HuH-7 (cell line): ENCODE results near the gene NECTIN4.
"Not testable (repeated sequence)": the region's sequence is repeated elsewhere in the genome, so short reads cannot be mapped to it uniquely, and the experiment has no call there.

Source experiments
- DNase-seq: peaks from one replicate; pipeline ENCODE4 v3.0.0; 2011; ENCODE audit warnings: low spot score

NECTIN4 gene

DNA sequence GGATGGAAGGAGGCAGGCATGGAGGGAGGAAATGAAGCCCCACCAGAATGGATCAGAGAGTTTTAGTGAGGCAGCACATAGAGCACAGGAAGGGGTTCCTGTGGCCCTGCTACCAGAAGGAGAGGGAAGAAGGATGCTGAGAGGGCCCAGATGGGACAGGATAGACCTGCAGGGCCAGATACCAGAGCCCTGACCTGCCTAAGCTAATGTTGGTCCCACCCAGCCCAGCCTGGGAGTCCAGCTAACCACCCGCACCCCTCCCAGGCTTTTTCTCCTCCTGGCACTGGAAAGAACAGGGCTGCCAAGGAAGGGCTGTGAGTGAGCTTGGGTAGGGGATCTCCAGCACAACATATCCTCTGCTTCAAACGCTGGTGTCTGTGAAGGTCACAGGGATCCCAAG is 6.9 kb downstream of the NECTIN4 start:
- DNase-seq: no peak

DNA sequence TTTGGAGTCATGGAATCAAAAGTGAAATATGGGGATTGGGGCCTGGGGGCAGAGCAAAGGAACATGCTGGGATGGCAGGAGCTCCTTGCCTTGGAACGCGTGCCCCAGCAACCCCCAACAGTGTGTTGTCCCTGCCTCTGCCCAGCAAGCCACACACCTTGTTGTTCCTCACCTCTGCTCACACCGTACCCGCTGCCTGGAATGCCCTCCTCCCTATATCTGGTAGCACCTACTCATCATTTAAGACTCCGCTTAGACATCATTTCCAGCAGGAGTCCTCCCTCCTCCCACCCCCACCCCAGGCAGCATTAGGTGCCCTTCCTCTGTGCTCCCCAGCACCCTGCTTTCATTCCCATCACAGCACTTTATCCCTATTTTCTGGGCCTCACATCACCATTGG is 7.8 kb downstream of the NECTIN4 start:
- DNase-seq: no peak

DNA sequence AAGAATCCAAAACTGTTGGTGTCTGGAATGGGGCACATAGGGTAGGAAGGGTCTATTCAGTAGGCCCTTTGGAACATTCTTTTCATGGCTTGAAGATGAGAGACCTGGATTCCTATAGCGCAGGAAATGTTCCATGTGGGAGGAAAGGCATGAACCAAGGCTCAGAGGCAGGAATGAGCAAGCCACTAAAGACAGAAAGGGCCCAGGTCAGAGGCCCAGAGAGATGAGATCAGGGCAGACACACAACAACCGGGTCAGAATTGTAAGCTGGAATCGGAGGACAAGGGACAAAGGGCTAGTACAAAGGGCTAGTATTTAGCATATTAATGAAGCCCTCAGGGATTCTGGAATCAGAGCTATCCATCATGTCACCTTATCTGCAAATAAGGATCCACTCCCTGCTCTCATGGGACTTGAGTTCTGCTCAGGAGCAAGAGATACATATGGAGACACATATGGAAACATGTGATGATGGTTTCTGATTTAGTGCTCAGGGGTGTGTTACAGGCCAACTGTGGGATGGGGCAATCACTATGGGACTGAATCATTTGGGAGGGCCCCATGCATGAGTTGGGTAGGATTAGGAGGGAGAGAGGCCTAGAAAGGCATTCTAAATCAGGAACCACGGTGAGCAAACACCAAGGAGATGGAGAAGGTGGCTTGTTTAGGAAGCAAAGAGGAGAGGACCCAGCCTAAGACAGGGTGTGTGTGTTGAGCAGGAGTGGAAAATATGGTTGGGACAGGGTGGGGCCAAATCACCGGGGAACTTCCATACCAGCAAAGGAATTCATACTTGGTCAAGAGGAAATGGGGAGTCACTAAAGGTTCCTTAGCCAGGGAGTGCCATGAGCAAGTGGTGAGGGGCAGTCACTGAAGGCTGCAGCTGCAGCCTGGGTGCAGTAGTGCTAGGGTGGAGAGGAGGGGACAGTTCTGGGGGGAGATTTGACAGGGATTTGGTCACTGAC is 8.6 kb downstream of the NECTIN4 start:
- DNase-seq: no peak

DNA sequence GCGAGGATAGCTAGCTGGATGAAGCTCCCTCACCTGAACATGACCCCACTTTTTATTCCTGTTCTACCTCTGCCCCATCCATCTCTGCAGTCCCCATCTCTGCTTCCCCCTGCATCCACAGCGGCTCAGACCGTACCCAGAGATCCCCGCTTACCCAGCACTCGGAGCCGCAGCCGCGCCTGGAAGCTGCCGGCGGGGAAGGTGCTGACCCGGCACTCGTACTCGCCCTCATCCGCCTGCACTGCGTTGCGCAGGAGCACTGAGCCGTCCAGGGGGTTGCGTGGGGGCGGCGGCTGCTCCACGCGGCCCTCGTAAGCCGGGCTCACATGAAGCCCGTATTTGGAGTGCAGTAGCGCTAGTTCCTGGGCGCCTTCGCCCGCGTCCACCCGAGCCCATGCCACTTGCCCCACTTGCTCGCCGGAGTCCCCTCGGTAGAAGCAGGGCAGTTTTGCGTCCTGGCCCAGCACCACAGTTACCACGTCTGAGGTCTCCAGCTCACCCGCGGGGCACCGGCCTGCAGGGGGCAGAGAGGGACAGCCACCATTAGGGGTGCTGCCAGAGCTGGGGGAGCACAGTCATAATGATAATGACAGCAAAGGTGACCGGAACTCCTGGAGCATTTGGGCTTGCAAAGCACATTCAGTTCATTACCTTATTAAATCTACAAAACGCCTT is 9.8 kb downstream of the NECTIN4 start:
- DNase-seq: no peak

DNA sequence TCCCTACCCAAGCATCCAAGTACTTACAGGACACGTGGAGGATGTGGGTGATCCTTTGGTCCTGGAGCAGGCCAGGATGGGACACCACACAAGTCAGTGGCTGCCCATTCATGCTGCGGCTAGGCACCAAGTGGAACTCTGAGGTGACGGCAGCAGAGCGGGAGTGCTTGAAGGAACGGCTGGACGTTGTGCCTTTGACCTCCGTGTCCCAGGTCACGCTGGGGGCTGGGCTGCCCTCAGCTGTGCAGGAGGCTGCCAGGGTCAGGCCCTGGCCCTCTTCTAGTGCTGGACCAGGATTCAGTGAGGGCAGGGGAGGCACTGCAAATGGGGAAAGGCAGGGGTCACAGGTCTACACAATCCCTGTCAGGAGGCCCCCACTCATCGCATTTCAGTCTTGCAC is 11.9 kb downstream of the NECTIN4 start:
- no peak for DNase-seq

DNA sequence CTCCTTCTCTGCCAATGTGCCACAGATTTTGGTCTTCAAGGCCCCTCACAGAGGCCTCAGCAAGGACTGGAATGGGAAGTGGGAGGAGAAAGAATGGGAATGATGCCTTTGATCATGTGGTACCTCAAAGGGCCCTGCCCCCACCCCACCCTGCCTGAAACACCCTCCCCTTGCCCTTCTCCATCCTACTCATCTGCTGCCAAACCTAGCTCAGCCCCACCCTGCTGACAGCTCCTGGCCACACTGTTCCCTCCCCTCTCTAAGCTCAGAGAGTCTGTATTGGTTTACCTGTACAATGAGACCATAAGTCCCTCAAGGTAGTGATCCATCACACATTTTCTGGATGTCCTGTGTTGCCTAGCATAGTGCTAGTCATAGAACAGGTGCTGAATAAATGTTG is 12.9 kb downstream of the NECTIN4 start:
- DNase-seq: no peak

DNA sequence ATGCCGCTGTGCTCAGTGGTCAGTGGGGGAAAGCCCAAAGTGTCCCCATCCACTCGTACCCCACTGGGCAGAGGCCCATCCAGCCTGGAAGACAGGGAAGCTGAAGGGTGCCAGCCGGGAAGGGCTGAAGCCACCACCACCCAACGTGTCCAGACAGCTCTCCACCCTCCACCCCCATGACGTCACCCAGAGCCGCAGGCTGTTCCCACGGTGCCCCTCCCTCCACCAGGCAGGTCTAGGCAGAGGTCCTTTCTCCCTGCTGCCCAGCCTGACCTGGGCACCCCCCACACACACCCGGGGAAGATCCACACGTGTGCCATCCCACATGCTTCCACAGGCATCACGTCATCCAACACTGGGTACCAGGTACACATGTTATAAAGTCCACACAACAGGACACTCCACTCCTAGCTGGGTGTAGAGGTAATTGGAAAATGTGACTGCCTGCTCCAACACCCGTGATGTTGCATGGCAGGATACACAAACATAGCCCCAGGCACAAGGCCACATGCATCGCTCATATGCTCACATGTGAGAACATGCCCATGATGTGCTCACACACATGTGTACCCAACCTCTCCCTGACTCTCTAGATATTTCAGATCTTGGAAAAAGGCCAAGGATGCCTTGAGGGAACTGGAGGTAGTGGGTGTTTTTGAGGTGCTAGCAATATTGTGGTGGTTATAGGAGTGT is 14.5 kb downstream of the NECTIN4 start:
- DNase-seq: no peak

DNA sequence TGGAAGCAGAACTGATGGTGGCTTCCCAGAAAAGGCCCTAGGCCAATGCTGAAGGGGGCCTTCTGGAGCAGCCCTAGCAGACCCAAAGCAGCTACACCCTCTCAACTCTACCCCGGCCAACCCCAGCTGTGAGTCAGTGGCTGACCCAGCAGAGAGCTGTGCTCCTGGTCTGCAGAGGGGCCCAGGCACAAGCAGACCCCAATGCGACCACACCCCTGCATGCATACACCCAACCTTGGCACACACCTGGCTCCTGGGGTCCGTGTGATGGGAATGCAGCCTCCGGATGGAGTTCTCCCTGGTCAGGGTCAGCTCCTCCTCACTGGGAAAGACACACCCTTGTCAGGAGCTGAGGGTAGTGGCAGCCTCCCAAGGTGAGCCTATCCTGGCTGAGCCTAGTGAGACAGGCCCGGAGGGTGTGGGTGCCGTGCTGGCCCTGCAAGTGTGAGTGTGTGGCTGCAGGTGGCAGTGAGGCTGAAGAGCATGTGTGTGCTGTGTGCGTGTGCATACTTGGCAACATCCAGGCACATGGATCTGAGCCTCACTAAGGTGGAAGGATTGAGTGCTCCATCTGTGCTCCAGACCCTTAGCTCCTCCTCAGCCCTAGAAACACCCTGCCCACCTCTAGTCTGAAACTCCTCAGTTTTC is 15.8 kb downstream of the NECTIN4 start:
- DNase-seq: no peak

DNA sequence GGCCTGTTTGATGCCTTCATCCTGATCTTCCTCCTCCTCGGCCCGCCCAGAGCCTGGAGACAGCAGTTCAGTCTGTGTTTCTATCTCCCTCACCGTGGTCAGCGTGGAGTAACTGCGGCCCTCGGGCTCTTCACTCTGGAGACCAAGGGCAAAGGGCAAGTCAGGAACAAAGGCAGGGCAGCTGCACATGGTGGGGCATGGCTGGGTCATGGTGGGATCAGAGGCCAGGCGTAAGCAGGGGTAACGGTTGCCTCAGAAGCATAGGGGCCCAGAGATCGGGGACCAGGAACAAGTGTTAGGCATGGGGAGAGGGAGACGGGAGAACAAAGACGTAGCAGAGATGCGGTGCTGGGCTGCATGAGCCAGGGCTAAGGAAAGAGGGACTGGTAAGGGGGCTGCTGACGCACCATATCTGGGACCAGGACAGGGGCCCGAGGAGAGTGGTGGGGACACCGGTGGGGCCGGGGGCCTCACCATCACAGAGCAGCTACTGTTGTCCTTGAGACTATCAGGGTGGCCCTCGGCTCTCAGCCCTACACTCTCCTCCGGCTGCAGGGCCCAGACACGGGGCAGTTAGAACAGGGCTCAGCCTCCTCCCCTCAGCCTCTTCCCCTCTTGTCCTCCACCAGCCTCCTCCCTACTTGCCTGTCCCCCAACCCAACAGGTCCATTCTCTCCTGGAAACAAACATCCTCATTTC is 16.5 kb downstream of the NECTIN4 start:
- DNase-seq: no peak

DNA sequence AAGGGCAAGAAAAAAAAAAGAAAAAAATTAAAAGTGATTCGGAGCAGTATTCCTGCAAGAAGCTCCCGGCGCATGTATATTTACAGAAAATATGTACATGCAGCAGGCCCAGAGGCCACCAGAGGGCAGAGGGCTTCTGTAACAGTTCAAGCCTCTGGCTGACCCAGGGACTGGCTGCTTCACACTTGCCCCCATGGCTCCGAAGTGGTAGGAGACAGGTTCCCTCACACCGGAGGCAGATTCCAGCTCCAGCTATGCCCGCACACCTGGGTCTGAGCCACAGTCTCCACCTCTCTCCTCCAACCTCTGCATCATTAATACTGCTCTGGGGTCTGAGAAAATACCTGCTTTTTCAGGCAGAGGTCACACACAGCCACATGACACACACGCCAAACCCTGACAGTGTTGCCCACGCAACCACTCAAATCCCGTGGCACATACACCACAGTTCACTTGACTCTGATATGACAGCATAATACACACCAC is 17.4 kb downstream of the NECTIN4 start:
- peak; percentile 74 for DNase-seq

DNA sequence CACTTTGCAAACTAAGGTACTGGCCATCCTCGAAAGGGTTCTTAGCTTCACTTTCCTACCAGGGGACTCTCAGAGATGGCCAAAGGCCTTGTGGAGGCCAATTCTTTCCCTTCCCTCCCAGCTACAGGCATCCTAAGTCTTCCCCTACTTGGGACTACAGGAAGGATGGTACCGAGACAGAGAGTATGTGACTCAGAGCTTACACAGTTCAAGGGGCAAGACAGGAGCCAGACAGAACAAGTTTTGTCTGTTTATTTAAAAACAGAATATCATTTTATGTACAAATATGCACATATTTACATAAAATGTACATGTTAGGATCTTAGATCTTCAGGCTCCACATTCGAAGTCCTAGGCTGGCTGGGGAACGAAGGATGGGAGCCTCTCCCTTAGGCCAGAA is 18.6 kb downstream of the NECTIN4 start:
- DNase-seq: no peak

DNA sequence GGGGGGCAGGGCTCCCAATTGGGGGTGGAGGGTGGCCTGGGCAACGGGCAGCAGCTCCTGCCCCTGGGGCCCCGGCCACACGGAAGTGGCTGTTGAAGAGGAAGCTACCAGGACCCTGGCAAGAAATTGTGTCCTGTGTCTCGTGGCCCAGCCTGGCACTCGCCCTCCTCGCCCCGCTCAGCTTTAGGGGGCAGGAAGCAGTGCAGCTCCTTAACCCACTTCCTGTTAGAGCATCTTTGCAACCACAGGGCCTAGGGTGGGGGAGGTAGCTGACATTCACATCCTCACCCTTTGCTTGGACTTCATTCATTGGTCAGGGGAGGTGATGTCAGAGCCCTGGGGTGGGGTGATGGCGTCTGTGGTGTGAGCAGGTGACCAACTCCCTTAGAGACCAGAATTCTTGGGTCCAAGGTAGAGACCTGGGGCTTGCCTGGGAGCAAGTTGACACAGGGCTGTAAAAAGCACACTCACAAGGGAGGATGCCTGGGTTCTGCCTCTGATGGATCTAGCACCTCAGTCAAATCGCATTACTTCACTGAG is 19.6 kb downstream of the NECTIN4 start, which contains the start of gene ARHGAP30:
Gene ARHGAP30, minus strand, starts transcription at position 161 of the 540 bp plus-strand sequence. CDS start 267 bp downstream, outside the sequence.
- DNase-seq: no peak

DNA sequence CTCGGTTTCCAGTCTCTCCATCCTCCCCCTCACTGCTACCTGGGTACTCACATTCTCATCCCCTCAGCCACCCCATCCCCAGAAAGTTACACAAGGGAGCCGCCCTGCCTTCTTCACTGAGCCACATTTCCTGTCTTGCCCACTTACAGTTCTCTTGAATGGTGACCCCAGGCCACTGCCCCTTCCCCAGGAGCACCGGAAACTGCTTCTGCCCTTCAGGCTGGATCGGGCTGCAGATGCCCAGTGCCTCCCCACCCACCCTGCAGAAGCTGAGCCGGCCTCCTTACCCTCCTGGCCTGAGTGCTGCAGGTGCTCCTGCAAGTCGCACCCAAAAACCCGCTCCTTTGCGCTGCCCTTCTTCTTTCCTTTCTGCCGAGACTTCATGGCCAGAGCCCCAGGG is 20.1 kb downstream of the NECTIN4 start:
- no peak for DNase-seq

DNA sequence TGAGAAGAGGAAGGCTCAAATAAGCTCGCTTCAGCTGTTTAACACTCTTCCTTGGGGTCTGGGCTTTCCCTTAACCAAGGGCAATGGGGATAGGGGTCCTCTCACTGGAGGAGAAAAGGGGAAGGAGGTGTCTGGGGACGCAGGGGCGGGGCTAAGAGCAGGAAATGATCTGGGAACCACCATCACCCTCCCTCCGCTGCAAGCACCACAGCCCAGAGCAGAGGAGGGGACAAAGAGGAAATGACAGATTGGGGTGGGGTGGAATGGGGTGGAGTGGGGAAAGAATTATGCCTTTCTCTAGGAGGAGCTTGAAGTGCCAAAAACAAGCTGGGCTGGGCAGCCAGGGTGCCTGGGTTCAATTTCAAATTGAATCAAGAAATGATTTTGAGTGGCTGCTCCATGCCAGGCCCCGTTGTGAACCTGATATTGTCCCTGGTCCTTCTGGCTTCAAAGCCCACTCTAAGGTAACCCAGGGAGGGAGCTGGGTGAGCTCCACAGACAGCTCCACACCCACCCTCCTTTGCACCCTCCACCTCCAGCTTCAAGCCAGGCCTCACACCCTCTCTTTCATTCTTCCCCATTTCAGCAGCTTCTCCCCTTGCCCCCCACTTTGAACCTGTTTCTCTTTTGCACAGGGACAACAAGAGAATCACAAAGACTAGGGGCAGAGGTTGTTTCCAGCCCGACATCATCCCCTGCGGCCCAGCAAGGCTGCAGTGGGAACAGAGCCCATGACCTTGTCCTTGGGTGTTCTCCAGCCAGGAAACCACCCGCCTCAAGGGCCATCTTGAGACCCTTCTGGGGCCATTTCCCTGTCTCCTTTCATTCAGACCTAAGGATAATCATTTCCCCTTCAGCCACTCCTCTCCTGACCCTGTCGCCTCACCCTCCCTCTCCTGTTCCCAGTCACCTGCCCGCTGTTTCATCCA is 20.8 kb downstream of the NECTIN4 start:
- no peak for DNase-seq

DNA sequence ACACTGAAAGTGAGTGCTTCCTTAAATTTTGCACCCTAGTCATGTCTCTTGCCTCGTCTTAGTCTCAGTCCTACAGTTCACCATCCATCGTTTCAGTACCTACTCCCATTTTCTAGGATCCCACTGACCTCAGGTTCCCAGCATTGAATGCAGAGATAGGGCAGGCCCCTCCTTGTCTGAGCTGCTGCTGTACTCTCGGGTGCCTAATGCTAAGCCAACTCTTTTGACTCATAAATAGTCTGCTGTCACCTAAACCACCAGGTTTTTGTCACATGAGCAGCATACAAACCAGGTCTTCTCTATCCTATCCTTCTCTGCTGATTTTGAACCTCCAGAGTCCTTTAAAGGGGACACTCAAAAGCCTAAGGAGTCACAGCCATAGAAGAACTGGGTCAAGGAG is 22.7 kb downstream of the NECTIN4 start:
- DNase-seq: no peak

DNA sequence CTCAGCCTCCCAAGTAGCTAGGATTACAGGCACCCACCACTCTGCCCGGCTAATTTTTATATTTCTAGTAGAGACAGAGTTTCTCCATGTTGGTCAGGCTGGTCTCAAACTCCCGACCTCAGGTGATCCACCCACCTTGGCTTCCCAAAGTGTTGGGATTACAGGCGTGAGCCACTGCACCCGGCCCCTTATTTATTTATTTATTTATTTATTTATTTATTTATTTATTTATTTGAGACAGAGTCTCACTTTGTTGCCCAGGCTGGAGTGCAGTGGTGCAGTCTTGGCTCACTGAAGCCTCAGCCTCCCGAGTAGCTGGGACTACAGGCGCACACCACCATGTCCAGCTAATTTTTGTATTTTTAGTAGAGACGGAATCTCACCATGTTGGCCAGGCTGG is 23.7 kb downstream of the NECTIN4 start:
- DNase-seq: not testable (repeated sequence)

DNA sequence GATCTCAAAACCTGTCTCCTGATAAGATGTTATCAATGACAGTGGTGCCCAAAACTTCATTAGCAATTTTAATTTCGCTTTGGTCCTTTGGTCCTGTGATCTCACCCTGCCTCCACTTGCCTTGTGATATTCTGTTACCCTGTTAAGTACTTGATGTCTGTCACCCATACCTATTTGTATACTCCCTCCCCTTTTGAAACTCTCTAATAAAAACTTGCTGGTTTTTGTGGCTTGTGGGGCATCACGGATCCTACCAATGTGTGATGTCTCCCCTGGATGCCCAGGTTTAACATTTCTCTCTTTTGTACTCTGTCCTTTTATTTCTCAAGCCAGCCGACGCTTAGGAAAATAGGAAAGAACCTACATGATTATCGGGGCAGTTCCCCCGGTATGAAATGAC is 25.4 kb downstream of the NECTIN4 start:
- DNase-seq: not testable (repeated sequence)

DNA sequence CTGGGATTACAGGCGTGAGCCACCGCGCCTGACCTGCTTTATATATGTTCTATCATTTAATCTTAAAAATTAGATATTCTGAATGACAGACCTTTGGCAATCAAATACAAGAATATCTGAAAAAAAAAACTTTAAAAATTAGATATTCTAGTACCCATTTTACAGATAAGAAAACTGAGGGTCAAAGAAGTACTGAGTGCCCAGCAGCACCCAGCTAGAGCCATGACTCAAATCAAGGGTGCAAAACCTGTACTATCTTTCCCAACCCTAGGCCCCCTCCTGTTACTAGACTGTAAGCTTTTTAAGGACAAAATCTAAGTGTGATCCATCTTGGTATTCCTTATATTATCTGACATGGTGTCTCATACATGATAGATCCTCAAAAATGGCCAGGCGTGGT is 27.9 kb downstream of the NECTIN4 start:
- no peak for DNase-seq

DNA sequence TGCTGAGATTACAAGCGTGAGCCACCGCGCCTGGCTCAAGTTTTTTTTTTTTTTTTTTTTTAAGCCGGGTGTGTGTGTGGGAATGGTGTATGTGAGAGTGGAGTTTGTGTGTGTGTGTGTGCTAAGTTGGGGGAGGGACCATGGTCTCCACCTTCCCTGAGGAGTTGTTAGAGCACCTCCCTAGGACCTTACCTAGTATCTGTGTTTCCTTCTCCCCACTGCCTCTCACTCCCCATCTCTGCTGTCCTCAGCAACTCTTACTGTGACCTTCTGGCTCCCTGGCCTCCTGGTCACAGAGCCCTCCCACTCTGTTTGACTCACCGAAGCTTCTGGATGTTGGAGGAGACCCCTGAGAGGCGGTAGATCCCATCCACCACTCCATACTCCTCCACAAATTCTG is 30.1 kb downstream of the NECTIN4 start:
- DNase-seq: no peak

DNA sequence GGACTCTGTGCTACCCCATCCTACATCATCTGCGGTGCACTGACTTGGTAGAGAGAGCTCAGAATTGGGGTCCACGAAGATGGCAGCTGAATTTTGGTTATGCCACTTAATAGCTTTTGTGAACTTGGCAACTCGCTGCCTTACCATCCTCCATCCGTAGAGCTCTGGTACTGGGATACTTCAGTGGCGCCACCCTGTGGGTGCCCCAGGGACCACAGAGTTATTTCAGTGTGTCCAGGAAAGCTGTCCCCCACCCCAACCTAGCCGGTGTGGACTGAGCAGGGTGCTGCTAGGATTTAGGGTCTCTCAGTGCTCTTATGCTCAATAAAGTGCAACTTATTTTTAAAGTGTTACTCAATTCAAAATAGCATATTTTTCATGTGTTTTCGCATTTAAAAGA is 34.6 kb downstream of the NECTIN4 start:
- no peak for DNase-seq
